NCI-H2227 treated with DMSO at 0.1 percent for 48 hours (cell line): ENCODE data around the gene SKA1.
A peak's percentile ranks its signal among the peaks of the same experiment; 100 is the strongest.
"Not testable (repeated sequence)": the region's sequence is repeated elsewhere in the genome, so short reads cannot be mapped to it uniquely, and the experiment has no call there.

ENCODE experiments used
- DNase-seq: peaks from one replicate; lab custom pipeline; 2025; lab: John Stamatoyannopoulos, UW

SKA1 gene

DNA sequence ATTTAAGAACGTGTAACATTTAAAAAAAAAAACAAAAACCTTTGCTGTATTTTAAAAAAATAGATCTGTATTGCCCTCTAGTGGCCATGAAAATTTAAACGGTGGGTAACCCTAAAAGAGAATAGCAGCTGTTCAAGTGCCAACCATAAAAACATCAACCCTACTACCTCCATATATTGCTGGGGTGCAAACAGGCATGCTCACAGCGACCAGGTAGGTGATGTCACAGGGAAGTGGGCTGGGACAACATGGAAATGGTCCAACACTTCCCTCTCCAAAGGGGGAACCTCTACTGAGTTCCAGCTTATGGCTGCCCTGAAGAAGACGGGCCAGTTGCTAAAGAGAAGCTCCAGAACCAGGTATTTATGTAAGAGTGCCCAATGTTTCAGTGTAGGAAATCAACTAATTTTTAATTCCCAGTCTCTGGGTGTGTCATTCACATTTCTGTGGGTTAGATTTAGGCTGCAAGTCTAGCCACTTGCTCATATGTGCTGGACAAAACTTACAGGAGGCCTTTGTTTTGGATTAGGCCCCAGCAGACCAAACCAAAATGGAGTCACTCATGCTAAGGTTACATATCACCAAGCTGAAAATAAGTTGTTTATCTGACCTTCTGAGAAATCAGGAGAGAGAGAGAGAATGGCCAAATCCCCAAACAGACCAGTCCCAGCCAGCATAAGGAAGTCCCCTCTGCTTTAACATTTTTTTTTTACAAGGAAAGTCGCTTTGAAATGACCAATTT is 54.5 kb downstream of the SKA1 start:
- peak; percentile 31 for DNase-seq

DNA sequence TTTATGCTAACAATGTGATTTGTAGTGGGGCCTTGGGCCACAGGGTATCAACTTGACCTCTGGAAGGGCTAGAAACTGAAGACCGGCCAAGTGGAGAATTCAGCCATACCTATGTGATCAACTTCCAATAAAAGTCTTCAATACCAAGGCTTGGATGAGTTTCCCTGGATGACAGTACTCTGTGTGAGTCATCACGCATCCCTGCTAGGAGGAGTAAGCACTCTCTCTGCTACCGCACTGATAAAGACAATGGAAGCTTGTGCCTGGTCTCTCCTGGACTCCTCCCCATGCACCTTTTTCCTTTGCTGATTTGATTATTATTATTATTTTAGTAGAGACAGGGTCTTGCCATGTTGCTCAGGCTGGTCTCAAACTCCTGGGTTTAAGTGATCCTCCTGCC is 58.1 kb downstream of the SKA1 start:
- DNase-seq: no peak

DNA sequence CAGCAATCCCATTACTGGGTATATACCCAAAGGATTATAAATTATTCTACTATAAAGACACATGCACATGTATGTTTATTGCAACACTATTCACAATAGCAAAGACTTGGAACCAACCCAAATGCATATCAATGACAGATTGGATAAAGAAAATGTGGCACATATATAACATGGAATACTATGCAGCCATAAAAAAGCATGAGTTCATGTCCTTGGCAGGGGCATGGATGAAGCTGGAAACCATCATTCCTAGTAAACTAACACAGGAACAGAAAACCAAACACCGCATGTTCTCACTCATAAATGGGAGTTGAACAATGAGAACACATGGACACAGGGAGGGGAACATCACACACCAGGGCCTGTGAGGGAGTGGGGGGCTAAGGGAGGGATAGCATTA is 61.9 kb downstream of the SKA1 start:
- DNase-seq: not testable (repeated sequence)

DNA sequence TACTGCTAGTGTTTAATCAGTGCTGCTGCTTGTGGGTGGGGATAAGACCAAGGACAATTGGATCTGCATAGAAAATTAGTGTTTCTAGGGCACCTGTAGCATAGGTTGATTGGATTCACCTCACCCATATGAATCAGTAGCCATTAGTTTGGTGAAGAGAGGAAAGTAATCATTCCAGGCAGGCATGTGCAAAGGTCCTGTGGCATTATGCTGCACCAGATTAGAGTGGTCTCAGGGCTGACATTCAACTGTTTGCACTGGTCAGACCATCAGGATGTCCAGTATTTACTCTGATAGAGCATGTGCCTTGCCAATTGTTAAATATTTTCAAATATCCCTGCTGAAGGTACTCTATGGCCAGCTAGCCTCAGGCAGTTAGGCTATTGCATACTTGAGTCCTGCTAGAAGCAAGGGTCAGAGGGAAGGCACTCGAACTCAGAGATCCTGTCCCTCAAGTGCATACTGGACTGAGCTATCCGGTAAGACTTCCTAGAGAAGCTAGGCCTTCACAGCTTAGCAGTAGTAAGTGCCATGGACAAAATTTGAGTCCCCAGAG is 64.7 kb downstream of the SKA1 start:
- no peak for DNase-seq

DNA sequence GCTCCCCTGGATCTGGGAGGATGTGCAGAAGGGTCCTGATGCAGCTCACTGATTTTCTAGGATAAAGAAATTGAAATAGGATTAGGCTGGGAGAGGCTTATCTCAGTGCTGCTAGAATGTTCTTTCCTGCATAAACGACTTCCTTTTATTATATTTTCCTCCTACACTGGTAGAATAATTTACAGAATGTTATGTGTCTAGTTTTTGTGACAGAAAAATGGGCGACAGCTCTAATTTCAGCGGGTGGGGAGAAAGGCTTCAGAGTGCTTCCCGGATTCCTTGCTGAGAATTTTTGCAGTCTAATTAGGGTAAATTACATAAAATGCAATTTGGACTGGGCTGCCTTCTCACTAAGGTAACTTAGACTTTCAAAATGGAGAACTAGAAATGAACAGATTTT is 66.2 kb downstream of the SKA1 start:
- no peak for DNase-seq

DNA sequence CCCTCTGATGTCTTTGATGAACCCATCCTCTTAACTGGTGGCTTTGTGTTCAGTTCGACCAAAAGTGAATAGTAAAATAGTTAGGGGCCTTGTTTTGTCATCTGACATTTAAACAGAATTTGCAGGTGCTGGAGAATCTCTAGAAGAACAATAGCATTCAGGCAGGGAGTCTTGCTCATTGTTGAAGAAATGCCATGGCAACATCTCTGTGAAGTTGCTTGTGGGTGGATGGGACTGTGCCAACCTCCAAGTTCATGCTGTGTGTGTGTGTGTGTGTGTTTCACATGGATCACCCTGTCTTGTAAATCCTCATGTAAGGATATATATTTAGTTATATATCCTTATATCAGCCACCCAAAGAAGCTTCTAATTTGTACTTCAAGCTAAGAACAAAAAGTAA is 66.7 kb downstream of the SKA1 start:
- no peak for DNase-seq
